ENCODE data around the gene DIP2A.

GRCh38 chr21:46552865-46553379, 94.2 kb downstream of the DIP2A start:
- TF ChIP-seq POLR2AphosphoS5 (IDR thresholded peaks at IDR 0.05; ENCODE audit: low read depth, low read length) (no peak), POLR2A (IDR thresholded peaks at IDR 0.05; ENCODE audit: low read depth, low read length) (no peak), TAF1 (IDR thresholded peaks at IDR 0.05; ENCODE audit: borderline replicate concordance, low read depth, low read length) (no peak)

All from GM12892 (cell line).